ENCODE measurements around the gene PTPRA. TPM values are rescaled to one million over a fixed set of nuclear protein-coding genes. Genes with fewer than 3 reads are reported as not detected.

Gene PTPRA
- total and polyA plus RNA-seq, 2 of the 4 experiments (the other 2 are of a cell fraction): 35.0 to 50.0 TPM

DNA sequence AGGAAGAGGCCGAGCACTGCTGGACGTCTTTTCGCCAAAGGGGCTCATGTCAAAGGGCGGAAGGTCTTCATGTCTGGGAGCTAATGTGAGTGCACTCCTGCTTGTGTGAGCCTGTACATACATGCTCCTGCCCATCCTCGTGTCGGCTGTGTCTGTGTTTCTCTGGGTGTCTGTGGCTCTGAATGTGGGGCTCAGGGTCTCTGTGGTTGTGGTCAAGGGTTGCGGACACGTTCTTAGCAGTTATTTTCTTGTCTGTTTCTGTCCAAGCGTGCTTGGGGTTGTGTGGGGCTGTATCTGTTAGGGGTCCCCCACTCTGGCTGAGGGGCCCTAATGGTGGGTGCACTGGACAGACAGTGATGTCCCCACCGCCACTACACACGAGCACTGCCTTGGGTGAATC lies 208.4 kb downstream of the PTPRA start:
- H2AFZ ChIP-seq (replicated peaks; ENCODE audit: low read length, poor library complexity): peak overlapping the region; percentile 58
- H2BK120ac ChIP-seq (ENCODE audit: low read depth, low read length): no peak overlapping the region
- no peak overlapping the region for H2AK9ac ChIP-seq (replicated peaks; ENCODE audit: low read depth, low read length, poor library complexity)
- no peak overlapping the region for H3K14ac ChIP-seq (replicated peaks; ENCODE audit: low read depth, low read length)
- no peaks in the 10 kb centered on the region for H3K36me3 ChIP-seq (ENCODE audit: control insufficient read depth, insufficient read depth, low read length)
- intact Hi-C loops (cut with micrococcal nuclease): no loop called here
- H3K27me3 ChIP-seq (ENCODE audit: control insufficient read depth, insufficient read depth, low read length): peaks cover 52% of the 10 kb centered on the region
- DNase-seq (no peak), ATAC-seq (ENCODE audit: low read depth) (no peak)
- H2BK15ac ChIP-seq (ENCODE audit: low read depth, low read length): no peak overlapping the region
- no peak overlapping the region for H3K23ac ChIP-seq (ENCODE audit: low read depth, low read length)
- no peak overlapping the region for H2BK20ac ChIP-seq (ENCODE audit: low read depth, low read length)
- H3K27ac ChIP-seq (ENCODE audit: insufficient read depth, low read length): no peak overlapping the region
- CTCF ChIA-PET: no interaction called here
- in situ Hi-C loops (cut with MboI; ENCODE audit: low sequenced_read_pairs): no loop called here
- POLR2A ChIA-PET (ENCODE audit: unreplicated experiment): no interaction called here
- no peak overlapping the region for H4K8ac ChIP-seq (ENCODE audit: low read depth in 2 of 2, low read length in 2 of 2)
- no peak overlapping the region for H2AK5ac ChIP-seq (ENCODE audit: low read depth, low read length)
- no peak overlapping the region for H3K18ac ChIP-seq (ENCODE audit: low read depth, low read length)
- no peak for TF ChIP-seq FOS (IDR thresholded peaks at IDR 0.05; ENCODE audit: low read depth, low read length)
- no peak for TF ChIP-seq USF2 (IDR thresholded peaks at IDR 0.05; ENCODE audit: low read depth, low read length)
- TF ChIP-seq MAZ (IDR thresholded peaks at IDR 0.05; ENCODE audit: borderline replicate concordance, low read depth, low read length): no peak
- TF ChIP-seq BHLHE40 (IDR thresholded peaks at IDR 0.05; ENCODE audit: low read depth, low read length): no peak
- no peak for TF ChIP-seq POLR2A (IDR thresholded peaks at IDR 0.05; ENCODE audit: low read depth, low read length)
- TF ChIP-seq RFX5 (IDR thresholded peaks at IDR 0.05; ENCODE audit: low read depth, low read length): no peak
- no peak for TF ChIP-seq RCOR1 (IDR thresholded peaks at IDR 0.05; ENCODE audit: insufficient replicate concordance, low read length)
- no peak for TF ChIP-seq SMC3 (IDR thresholded peaks at IDR 0.05; ENCODE audit: low read depth, low read length)
- no peak for TF ChIP-seq ELK1 (IDR thresholded peaks at IDR 0.05; ENCODE audit: borderline replicate concordance, low read depth, low read length)
- TF ChIP-seq, protein P1, sequence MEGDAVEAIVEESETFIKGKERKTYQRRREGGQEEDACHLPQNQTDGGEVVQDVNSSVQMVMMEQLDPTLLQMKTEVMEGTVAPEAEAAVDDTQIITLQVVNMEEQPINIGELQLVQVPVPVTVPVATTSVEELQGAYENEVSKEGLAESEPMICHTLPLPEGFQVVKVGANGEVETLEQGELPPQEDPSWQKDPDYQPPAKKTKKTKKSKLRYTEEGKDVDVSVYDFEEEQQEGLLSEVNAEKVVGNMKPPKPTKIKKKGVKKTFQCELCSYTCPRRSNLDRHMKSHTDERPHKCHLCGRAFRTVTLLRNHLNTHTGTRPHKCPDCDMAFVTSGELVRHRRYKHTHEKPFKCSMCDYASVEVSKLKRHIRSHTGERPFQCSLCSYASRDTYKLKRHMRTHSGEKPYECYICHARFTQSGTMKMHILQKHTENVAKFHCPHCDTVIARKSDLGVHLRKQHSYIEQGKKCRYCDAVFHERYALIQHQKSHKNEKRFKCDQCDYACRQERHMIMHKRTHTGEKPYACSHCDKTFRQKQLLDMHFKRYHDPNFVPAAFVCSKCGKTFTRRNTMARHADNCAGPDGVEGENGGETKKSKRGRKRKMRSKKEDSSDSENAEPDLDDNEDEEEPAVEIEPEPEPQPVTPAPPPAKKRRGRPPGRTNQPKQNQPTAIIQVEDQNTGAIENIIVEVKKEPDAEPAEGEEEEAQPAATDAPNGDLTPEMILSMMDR (conservative IDR thresholded peaks at IDR 0.05; ENCODE audit: low read depth, low read length): no peak
- TF ChIP-seq NFE2L2 (IDR thresholded peaks at IDR 0.05; ENCODE audit: low read depth, low read length): no peak
- no peak for TF ChIP-seq CHD1 (IDR thresholded peaks at IDR 0.05; ENCODE audit: low read depth, low read length)
- no peak for TF ChIP-seq MAFK (IDR thresholded peaks at IDR 0.05; ENCODE audit: low read depth, low read length)
- TF ChIP-seq RAD21 (IDR thresholded peaks at IDR 0.05; ENCODE audit: low read length): no peak
- no peak for TF ChIP-seq MXI1 (IDR thresholded peaks at IDR 0.05; ENCODE audit: borderline replicate concordance, low read depth, low read length)
- H3K9ac ChIP-seq (ENCODE audit: low read depth, low read length): no peak overlapping the region
- no peak overlapping the region for H3K4me3 ChIP-seq (ENCODE audit: insufficient read depth, low read depth, low read length)
- no peak overlapping the region for H4K5ac ChIP-seq (ENCODE audit: low read depth, low read length)
- no peak overlapping the region for H2BK5ac ChIP-seq (ENCODE audit: low read depth, low read length, poor library complexity, severe bottlenecking)
- 90% methylated on average over 4 of the region's 11 CpGs; no CpG with 5 or more reads in 1 of the 2 experiments for WGBS, 2 experiments (ENCODE audit: extremely low coverage in 2 of 2, insufficient read length in 1 of 2)
- peaks cover 2% of the 10 kb centered on the region; the same call in 1 of the 2 replicates for H3K9me1 ChIP-seq (ENCODE audit: insufficient read depth, low read length)
- H3K56ac ChIP-seq (ENCODE audit: extremely low read depth, insufficient read depth, low read length): no peak overlapping the region
- H3K4me1 ChIP-seq (ENCODE audit: control insufficient read depth, insufficient read depth, low read length): no peaks in the 10 kb centered on the region; the same call in 1 of the 2 replicates
- no peaks in the 10 kb centered on the region for H4K20me1 ChIP-seq (ENCODE audit: insufficient read depth, low read length)
- no peak overlapping the region for H3K4me2 ChIP-seq (ENCODE audit: low read depth, low read length)
- no peaks in the 10 kb centered on the region; the same call in 1 of the 2 replicates for H3K9me3 ChIP-seq (ENCODE audit: control insufficient read depth, insufficient read depth, low read length)
- H3K79me1 ChIP-seq (ENCODE audit: low read depth in 1 of 2, low read length in 2 of 2): no peaks in the 10 kb centered on the region
- dilution Hi-C loops (cut with HindIII; ENCODE audit: low sequenced_read_pairs, unreplicated experiment): no loop called here
- BruUV-seq (replicated peaks): no TSS peak
- H4K91ac ChIP-seq (ENCODE audit: insufficient read depth, low read depth, low read length): no peak overlapping the region
- H3K4ac ChIP-seq (ENCODE audit: low read depth, low read length): no peak overlapping the region

Measured in IMR-90 (cell line).